NCI-H2081 (cell line): ENCODE data around the gene C1QL1.
A peak's percentile ranks its signal among the peaks of the same experiment; 100 is the strongest.
"Not testable (repeated sequence)": the region's sequence is repeated elsewhere in the genome, so short reads cannot be mapped to it uniquely, and the experiment has no call there.

Experiments
- DNase-seq, 2 experiments: peaks; one replicate each; lab custom pipeline; 2025; lab: John Stamatoyannopoulos, UW

C1QL1 gene

GRCh38 chr17:44961921-44962350 is 6.2 kb downstream of the C1QL1 start:
- peak in 1 of 2 experiments; percentile 17 for DNase-seq

DNA sequence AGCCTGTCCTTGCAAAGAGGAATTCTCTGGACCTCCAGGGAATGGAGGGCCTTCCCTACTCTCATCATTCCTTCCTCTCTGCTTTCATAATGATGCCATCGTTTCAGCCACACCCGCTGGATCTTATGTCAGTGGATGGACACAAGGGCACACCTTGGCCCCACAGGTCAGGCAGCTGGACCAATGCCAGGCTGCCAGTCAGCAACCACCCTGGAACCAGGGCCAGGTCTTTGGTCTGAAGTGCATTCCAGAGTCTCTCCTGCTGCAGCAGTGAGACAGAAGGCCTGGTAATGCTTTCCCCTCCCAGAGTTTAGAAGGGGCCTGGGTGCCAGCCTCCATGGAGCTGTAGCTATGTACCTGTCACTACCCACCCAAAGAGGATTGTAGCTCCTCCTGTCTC is 7.4 kb downstream of the C1QL1 start:
- no peak for DNase-seq

DNA sequence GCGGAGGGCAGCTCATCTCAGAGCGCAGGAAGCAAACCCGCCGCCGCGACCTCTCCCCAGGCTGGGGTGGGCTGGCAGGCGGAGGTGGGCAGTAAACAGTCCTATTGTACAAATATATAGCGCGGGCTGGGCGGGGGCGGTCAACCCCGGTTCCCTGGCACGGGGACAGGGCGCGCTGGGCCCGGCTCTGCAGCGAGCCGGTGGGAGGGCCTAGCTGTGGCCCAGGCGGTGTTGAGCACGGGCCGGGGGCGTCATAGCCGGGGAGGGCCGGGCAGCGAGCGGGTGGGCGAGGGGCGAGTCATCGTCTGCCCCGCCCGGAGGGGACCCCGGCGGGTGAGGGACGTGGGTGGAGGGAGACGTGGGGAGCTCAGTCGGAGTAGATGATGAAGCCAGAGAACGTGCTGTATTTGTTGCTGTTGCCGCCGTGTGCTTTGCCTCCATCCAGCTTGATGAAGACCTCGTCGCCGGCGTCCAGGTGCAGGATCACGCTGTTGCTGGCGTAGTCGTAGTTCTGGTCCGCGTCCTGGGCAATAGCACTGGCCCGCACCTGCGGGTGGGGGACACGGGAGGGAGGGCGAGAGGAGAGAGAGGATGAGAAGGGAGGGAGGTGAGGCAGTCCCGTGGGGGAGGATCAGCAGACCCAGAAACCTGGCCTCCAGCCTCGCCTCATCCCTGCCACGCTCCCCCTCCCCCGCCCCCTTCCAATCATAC is 8.1 kb downstream of the C1QL1 start:
- DNase-seq = no peak

DNA sequence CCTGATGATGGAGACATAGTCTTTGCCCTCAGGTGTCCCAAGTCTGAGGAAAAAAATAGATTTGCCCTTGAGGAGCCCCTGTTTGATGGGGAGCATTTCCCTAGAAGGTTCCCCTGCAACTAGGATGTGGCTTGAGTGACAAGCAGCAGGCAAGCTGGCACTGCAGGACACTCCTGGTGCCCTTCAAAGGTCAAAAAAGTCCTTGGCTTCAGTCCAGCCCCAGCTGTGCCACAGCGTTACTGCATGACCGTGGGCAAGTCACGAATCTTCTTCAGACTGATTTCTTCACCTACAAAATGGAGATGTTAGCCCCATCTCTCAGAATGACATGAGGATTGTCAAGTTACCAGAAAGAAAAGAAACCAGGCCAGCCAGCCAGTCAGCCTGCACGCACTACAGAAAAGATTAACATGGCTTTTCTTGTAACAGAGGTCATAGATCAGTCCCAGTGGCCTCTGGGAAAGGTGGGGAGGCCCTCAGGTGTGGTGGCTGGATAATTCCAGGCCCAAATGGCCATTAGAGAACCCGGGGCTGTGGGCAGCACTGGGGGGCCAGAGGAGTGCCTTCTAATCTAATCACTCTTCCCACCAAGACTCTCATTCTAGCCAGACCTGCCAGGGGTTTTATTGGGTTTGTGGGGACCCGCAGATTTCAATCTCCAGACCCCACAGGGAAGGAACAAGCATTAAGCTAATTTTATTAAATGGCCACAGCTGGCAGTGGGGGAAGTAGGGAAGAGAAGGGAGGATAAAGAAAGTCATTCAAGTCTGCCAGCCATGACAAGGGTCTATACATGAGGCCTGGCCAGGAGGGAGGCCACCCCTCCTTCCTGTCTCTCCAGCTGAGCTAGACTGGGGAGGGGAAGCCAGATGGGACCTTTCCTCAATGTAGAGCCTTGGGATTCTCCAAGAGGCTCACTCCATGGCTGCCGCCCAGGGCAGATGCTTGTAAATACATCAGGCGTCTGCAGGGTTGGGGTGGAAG is 10.8 kb downstream of the C1QL1 start:
- no peak for DNase-seq

GRCh38 chr17:44955674-44956425 is 12.3 kb downstream of the C1QL1 start:
- DNase-seq = no peak

DNA sequence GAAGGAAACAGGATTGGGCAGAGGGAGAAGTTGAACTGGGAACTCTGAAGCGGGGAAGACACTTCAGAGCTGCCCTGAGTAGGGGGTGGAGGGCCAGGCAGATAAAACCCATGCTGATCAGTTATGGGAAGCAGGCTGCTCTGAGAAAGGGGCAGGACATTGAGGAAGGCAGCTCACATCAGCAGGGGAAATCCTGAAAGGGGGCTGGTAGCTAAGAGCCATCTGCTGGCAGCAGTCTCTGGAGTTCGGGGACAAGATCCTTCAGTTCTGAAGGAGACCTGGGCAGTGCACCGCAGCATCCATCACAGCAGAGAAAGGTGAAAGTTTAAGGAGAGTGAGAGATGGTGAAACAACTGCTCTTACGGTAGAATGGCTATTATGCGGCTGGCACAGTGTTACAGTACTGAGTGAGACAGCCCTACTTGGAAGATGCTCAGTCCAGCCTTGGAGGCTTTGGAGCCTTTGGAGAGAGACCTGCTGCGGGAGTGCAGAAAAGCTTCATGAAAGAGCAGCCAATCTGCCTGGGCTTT is 15.1 kb downstream of the C1QL1 start:
- no peak for DNase-seq

GRCh38 chr17:44948315-44948795 is 19.7 kb downstream of the C1QL1 start:
- no peak for DNase-seq

- DNase-seq = peak; percentile 98 to 99
Observed at GRCh38 chr17:44947461-44948314, 20.4 kb downstream of the C1QL1 start, which contains the start of gene KIF18B. Gene KIF18B (minus strand): TSS chr17:44947773. CDS start chr17:44936344, 11,429 bp downstream.

DNA sequence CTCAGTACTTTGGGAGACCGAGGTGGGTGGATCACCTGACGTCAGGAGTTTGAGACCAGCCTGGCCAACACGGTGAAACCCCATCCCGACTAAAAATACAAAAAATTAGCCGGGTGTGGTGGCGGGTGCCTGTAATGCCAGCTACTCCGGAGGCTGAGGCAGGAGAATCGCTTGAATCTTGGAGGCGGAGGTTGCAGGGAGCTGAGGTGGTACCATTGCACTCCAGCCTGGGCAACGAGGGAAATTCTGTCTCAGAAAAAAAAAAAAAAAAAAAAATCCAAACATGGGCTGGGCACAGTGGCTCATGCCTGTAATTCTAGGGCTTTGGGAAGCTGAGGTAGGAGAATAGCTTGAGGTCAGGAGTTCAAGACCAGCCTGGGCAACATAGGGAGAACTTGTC is 22.5 kb downstream of the C1QL1 start:
- not testable (repeated sequence) for DNase-seq

DNA sequence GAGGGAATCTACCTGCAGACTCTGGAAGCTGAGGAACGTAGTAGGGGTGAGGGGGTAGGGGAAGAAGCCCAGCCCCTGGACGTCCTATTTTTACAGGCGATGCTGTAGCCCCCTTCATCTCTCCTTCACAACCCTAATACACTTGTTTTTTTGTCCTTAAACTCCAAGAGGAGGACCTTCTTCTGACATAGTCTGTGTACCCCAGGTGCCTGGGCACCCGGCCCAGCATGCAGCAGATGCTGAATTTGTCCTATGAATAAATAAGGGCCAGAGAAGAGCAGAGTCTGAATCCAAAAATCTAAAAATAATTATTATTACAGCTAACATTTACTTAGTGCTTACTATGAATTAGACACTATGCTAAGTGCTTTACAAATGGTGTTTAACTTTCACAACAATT is 25.6 kb downstream of the C1QL1 start:
- DNase-seq = no peak

DNA sequence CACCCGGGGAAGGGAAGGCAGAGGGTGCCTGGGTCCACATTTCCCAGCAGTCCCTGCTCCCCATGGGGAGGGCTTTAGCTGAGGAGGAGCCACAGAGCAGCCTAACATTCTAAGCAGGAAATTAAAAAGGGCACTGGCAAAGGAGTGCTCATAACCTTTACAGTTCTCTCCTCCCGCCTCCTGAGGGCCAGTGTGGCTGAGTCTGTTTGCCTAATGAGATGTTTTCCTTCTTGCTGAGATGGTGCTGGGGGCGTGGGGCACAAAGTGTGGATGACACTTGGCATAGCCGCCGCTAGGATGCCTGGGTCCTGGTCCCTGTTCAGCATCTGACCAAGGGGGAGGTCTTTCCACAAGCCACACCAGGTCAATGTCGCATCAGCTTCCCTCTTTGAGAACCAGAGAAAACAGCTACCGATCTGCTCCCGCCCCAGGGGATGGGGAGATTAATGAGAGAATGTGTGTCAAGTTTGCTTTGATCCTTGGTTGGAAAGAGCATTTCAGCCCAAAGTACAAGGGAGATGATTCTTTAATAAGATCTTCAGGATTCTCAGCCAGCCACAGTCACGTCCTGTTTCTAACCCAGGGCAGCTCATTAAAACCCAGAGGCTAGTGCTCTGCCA is 26.3 kb downstream of the C1QL1 start:
- DNase-seq = no peak

DNA sequence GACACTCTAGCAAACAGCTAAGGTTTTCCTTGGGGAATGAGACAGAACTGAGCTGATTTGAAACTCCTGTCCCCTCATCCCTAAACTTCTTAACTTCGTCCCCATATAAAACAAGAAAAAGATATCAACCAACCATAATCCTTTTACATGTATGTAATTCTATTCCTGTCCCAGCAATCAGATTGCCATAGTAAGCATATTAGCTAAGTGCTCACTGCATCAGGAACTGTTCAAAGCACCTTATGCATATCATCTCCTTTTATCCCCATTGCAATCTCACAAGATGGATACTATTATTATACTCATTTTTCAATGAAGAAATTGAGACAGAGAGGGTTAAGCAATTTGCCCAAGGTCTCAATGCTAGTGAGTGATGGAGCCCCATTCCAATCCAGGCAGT is 27.3 kb downstream of the C1QL1 start:
- no peak for DNase-seq

- no peak for DNase-seq
Observed at GRCh38 chr17:44940317-44940716, 27.8 kb downstream of the C1QL1 start.

DNA sequence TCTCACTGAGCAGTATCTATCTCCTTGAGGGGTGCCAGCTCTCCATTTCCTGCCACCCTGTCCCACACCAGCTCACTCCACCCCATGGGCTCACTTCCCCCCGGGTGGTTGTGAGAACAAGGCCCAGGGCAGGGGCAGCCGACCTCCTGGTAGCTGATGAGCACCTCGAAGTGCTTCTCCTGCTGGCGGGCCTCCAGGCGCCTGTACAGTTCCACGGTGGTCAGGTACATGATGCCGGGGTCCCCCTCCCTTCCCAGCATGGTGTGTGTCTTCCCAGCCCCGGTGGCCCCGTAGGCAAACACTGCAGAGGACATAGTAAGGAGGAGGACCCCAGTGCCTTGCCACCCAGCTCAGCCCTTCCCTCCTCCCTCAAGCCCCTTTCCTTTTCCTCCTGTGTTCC is 33.0 kb downstream of the C1QL1 start:
- DNase-seq = no peak

- DNase-seq = no peak
Observed at GRCh38 chr17:44934745-44935105, 33.4 kb downstream of the C1QL1 start.

GRCh38 chr17:44933824-44934744 is 34.0 kb downstream of the C1QL1 start:
- DNase-seq = no peak

DNA sequence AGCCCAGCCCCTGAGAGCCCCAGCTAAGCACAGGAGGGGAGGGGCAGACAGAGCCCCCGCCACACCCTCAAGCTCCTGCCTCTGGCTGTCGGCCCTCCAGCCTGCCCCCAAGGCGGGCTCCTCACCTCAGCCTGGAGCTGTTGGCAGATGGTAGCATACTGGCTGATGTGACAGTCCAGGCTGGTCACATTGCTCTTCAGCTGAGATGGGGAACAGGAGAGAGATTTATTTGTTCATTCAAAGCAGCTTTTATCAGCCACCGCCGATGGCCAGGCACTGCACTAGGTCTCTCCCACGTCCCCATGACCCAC is 35.4 kb downstream of the C1QL1 start:
- no peak for DNase-seq

DNA sequence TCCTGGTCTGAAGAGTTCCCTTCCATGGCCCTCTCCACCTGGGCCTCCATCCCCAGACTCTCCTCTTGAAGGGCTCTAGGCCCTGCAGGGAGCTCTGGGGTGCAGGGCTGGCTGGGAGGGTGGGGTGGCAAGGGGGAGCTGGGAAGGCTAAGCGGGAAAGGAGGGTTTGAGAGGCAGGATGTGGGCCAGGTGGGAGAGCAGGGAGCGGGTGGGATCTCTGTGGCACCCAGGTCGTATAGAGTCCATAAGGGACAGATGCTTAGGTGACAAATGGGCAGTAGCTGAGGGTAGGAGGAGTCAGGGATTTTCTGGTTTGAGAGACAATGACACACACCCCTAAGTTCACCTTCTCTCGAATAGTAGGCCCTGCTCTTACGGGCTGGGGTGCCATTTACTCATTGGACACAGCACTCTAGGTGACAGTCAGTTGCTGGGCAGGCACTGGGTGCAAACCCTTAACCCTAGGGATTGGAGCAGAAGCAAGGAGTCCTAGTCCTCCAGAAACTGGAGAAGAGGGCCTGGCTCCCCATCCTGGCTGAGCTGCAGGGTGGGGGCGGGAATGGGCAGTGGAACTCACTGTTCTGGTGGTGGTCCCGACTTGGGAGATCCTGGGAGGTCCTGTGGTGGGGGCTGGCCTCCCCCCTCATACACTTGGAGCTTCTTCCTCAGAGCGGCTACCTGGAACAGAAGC is 35.9 kb downstream of the C1QL1 start:
- no peak for DNase-seq

- no peak for DNase-seq
Observed at GRCh38 chr17:44931376-44931775, 36.7 kb downstream of the C1QL1 start.
